ENCODE measurements around the gene PALS2.

GRCh38 chr7:24570983-24571382 lies 2.3 kb upstream of the PALS2 start:
- TF ChIP-seq CTCF (IDR thresholded peaks at IDR 0.05) (no peak), POLR2AphosphoS5 (IDR thresholded peaks at IDR 0.05; ENCODE audit: low read depth, low read length) (no peak), TCF7L2 (IDR thresholded peaks at IDR 0.05; ENCODE audit: low read depth, low read length) (no peak), REST (IDR thresholded peaks at IDR 0.05; ENCODE audit: insufficient read depth in 1 of 2, low read depth in 2 of 2, low read length in 1 of 2) (no peak)

Data from Panc1 (cell line).